ENCODE results near the gene CHD8. TPM values are rescaled to one million over a fixed set of nuclear protein-coding genes. Genes with fewer than 3 reads are reported as not detected.

The CHD8 gene
- total and polyA plus RNA-seq, 2 of the 13 experiments (the other 11 are each of a cell fraction or from before 2014, with no cell fraction given) = 35.1 to 79.6 TPM

DNA sequence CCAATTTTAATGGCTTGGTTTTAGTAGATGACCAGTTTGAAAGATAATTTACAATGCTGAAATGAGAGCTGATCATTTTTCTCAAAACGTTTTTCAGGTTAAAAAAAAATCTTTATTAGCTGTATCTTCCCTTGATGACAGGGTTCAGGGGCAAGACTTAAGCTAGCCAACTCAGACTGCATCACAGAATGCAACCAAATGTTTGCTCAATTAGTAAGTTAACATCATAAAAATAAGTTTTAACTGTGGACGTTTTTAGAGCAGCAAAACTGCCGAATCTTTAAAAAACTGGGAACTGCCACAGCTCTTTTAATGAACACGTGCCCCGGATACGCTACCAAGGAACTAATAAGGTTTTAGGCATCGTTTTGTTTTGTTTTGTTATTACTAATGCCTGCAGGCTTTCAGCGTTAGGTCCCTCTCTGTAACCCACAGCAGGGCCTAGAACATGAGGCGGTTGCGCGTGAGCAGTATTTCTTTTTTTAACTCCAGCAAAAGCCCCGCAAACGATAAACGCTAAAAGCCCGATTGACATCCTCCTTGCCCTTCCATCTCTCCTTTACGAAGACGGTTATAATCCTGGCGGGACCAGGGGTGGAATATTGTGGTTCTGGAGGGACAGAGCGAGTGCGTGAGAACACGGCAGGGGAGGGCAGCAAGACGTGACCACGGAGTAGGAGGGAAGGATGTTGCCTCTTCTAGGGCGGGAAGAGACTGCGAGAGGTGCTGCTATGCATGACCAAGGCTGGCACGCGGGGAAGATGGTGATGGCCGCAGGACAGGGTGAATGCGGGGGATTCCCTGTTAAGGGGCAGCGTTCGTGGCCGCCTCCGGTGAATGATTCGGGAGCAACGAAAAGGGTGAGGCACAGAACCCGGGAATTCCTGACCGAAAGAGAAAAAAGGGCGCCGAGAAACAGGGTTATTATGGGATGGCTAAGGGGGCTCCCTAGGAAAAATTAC, 72.8 kb downstream of the CHD8 start (continued):
- TF ChIP-seq IRF9 (CRISPR knock-in tag; IDR thresholded peaks at IDR 0.05; ENCODE audit: borderline replicate concordance) = no peak
- TF ChIP-seq ZSCAN25 (CRISPR knock-in tag; IDR thresholded peaks at IDR 0.05) = no peak
- no peak for TF ChIP-seq XRCC5 (optimal IDR thresholded peaks at IDR 0.05; ENCODE audit: low read length)
- no peak for TF ChIP-seq TARDBP (CRISPR knock-in tag; IDR thresholded peaks at IDR 0.05)
- TF ChIP-seq TEF (CRISPR knock-in tag; IDR thresholded peaks at IDR 0.05) = no peak
- no peak for TF ChIP-seq ATF6 (CRISPR knock-in tag; conservative IDR thresholded peaks at IDR 0.05)
- TF ChIP-seq YY1 (IDR thresholded peaks at IDR 0.05; ENCODE audit: insufficient read depth, insufficient replicate concordance, low read depth, low read length) = no peak
- no peak for TF ChIP-seq SMYD3 (CRISPR knock-in tag; IDR thresholded peaks at IDR 0.05)
- TF ChIP-seq, protein P1, sequence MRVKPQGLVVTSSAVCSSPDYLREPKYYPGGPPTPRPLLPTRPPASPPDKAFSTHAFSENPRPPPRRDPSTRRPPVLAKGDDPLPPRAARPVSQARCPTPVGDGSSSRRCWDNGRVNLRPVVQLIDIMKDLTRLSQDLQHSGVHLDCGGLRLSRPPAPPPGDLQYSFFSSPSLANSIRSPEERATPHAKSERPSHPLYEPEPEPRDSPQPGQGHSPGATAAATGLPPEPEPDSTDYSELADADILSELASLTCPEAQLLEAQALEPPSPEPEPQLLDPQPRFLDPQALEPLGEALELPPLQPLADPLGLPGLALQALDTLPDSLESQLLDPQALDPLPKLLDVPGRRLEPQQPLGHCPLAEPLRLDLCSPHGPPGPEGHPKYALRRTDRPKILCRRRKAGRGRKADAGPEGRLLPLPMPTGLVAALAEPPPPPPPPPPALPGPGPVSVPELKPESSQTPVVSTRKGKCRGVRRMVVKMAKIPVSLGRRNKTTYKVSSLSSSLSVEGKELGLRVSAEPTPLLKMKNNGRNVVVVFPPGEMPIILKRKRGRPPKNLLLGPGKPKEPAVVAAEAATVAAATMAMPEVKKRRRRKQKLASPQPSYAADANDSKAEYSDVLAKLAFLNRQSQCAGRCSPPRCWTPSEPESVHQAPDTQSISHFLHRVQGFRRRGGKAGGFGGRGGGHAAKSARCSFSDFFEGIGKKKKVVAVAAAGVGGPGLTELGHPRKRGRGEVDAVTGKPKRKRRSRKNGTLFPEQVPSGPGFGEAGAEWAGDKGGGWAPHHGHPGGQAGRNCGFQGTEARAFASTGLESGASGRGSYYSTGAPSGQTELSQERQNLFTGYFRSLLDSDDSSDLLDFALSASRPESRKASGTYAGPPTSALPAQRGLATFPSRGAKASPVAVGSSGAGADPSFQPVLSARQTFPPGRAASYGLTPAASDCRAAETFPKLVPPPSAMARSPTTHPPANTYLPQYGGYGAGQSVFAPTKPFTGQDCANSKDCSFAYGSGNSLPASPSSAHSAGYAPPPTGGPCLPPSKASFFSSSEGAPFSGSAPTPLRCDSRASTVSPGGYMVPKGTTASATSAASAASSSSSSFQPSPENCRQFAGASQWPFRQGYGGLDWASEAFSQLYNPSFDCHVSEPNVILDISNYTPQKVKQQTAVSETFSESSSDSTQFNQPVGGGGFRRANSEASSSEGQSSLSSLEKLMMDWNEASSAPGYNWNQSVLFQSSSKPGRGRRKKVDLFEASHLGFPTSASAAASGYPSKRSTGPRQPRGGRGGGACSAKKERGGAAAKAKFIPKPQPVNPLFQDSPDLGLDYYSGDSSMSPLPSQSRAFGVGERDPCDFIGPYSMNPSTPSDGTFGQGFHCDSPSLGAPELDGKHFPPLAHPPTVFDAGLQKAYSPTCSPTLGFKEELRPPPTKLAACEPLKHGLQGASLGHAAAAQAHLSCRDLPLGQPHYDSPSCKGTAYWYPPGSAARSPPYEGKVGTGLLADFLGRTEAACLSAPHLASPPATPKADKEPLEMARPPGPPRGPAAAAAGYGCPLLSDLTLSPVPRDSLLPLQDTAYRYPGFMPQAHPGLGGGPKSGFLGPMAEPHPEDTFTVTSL (CRISPR knock-in tag; IDR thresholded peaks at IDR 0.05; ENCODE audit: borderline replicate concordance) = no peak
- TF ChIP-seq HOXA9 (CRISPR knock-in tag; IDR thresholded peaks at IDR 0.05; ENCODE audit: borderline replicate concordance) = 0 out of 2 replicates have a peak, but pooled peaks have one; percentile 34
- no peak for TF ChIP-seq SKI (IDR thresholded peaks at IDR 0.05; ENCODE audit: partially characterized antibody)
- no peak for TF ChIP-seq ZNF660 (CRISPR knock-in tag; IDR thresholded peaks at IDR 0.05; ENCODE audit: borderline replicate concordance, low read depth)
- no peak; the same call in 1 of the 2 replicates for TF ChIP-seq RNF2 (conservative IDR thresholded peaks at IDR 0.05; ENCODE audit: low read depth)
- peak; percentile 82; the same call in 1 of the 2 replicates for TF ChIP-seq NAIF1 (CRISPR knock-in tag; IDR thresholded peaks at IDR 0.05; ENCODE audit: borderline replicate concordance)
- TF ChIP-seq ZNF776 (CRISPR knock-in tag; IDR thresholded peaks at IDR 0.05) = peak; percentile 83; the same call in 1 of the 2 replicates
